Skin epidermis (tissue), 12 donors: ENCODE results near the gene RAVER1.
"Not testable (repeated sequence)": the region's sequence is repeated elsewhere in the genome, so short reads cannot be mapped to it uniquely, and the experiment has no call there.

Experiments used
- H3K27ac ChIP-seq, 21 experiments: fragments of 200-600 bp; sonication (generic) in 11 of 21; one replicate each; pipeline ENCODE4 v1.5.0; 2020; ENCODE audit warnings: mild to moderate bottlenecking in 3 of 21, inconsistent platforms in 2 of 21, moderate library complexity in 2 of 21
- H3K4me3 ChIP-seq, 7 experiments: fragments of 200-600 bp; sonication (generic) in 2 of 7; one replicate each; pipeline ENCODE4 v1.5.0; 2020; ENCODE audit warnings: inconsistent platforms in 2 of 7, mild to moderate bottlenecking in 2 of 7, moderate library complexity in 1 of 7

The RAVER1 gene, protein sequence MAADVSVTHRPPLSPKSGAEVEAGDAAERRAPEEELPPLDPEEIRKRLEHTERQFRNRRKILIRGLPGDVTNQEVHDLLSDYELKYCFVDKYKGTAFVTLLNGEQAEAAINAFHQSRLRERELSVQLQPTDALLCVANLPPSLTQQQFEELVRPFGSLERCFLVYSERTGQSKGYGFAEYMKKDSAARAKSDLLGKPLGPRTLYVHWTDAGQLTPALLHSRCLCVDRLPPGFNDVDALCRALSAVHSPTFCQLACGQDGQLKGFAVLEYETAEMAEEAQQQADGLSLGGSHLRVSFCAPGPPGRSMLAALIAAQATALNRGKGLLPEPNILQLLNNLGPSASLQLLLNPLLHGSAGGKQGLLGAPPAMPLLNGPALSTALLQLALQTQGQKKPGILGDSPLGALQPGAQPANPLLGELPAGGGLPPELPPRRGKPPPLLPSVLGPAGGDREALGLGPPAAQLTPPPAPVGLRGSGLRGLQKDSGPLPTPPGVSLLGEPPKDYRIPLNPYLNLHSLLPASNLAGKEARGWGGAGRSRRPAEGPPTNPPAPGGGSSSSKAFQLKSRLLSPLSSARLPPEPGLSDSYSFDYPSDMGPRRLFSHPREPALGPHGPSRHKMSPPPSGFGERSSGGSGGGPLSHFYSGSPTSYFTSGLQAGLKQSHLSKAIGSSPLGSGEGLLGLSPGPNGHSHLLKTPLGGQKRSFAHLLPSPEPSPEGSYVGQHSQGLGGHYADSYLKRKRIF

DNA sequence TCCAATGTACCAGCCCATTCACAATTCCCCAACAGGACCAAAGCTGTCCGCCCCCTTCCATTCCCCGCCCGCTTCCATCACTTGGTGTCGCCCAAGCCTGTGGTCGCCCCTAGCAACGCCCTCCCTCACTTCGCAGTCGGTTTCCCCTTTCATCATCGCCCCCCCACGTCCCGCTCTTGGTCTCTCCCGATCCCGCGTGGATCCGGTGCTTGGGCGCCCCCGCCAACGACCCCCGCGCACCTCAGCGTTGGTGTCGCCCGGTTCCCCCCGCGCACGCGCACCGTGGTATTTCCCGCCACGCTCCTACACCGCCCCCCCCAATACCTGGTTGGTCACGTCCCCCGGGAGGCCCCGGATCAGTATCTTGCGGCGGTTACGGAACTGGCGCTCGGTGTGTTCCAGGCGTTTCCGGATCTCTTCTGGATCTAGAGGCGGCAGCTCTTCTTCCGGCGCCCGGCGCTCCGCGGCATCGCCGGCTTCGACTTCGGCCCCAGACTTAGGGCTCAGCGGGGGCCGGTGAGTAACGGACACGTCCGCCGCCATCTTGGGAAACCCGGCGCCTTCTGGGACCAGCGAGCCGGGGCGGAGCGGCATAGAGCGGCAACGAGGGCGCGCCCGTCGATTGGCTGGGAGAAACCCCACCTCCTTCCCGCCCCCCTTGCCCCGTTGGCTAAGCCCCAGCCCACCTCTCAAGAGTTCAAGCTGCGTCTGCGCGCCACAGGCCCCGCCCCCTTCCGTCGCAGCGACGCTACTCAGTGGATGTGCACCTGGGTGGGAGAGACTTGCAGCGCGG is at the start of gene RAVER1:
TSS of gene RAVER1 (minus strand) at position 565 of the 793 bp plus-strand sequence. CDS start at position 543, 22 bp downstream.
- Histone ChIP-seq H3K27ac (peak within 1 kb of the TSS; percentile 50 to 93 (median 82)), H3K4me3 (peak within 1 kb of the TSS; percentile 53 to 86 (median 79))

DNA sequence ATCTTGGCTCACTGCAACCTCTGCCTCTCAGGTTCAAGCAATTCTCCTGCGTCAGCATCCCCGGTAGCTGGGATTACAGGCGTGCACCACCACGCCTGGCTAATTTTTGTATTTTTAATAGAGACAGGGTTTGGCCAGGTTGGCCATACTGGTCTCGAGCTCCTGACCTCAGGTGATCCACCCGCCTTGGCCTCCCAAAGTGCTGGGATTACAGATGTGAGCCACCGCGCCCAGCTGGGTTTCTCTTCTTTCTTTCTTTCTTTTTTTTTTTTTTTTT is 49.8 kb upstream of the RAVER1 start:
- not testable (repeated sequence) for H3K27ac ChIP-seq, H3K4me3 ChIP-seq

DNA sequence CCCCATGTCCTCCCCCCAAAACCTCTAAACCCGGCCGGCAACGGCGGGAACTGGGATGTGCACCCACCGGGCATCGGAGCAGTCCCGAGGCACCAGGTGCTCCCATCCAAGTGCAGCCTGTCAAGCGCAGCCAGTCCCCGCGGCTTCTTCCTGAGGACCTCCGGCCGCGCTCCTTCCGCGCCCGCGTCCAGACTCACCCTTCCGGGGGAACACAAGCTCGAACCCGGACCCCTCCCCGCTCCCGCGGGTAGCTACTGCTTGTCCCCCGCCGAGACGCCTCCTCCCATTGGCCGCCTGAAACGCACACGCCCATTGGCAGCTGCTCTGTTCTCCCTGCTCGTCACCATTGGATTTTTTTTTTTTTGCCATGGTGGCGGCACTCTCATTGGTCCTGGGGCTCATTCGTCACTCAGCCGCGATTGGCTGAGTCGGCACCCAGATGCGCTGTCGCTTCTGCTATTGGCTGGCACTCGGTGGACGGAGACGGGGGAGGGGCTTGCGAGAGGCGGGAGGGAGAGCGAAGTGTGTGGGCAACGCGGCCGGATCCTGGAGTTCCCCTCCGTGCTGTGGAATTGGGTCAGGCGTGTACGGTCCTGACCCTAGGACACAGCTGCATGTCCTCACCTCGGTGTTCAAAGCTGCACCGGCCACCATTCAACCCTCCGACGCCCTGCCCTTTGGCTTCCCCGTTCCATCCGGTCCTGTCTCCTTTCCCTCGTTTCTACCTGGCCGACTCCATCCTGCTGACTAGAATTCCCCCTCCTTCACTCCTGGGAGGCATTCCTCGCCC is 47.2 kb upstream of the RAVER1 start, which contains the start of gene TYK2:
TSS of gene TYK2 (minus strand) at position 260 of the 790 bp plus-strand sequence. CDS start 2,166 bp downstream, outside the sequence.
- Histone ChIP-seq H3K27ac (peak within 1 kb of the TSS; percentile 63 to 96 (median 88)), H3K4me3 (peak within 1 kb of the TSS; percentile 63 to 93 (median 79))

DNA sequence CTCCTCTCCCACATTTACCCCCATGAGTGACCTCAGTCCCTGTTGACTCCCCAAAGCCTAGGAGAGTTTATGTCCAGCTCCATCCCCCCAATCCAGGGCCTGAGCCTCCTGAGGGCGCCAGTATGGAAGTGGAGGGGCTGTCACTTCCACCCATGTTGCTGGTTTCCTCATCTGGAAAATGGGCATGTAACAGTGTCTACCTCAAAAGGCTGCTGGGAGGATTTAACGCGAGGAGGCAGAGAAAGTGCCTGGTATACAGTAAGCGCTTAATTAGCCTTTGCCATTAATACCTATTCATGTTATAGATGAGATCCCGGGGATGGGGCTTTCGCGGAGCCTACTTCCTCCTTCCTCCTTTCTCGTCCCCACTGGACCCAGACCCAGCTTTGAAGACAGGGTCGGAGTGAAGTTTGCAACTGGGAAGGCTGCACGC is 46.6 kb upstream of the RAVER1 start:
- Histone ChIP-seq H3K4me3 (peak overlapping the region; percentile 63 to 93 (median 79)), H3K27ac (peak overlapping the region; percentile 63 to 96 (median 88))

DNA sequence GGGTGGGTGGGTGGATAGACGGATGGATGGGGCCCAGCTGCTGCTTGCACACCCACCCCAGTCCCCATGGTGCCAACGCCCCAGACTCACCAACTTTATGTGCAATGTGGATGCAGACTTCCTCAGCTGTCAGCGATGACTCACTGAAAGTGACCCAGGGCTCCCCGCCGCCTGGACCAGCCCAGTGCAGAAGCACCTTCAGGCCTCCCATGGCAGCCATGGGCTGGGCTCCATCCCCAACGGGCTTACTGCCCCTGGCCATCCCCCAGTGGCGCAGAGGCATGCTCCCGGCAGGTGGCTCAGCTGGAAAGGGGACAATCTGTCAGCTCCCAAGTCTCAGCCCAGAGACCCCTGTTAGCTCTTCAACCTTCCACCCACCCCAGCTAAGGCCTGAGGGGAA is 44.8 kb upstream of the RAVER1 start:
- H3K4me3 ChIP-seq = no peak overlapping the region
- no peak overlapping the region for H3K27ac ChIP-seq

DNA sequence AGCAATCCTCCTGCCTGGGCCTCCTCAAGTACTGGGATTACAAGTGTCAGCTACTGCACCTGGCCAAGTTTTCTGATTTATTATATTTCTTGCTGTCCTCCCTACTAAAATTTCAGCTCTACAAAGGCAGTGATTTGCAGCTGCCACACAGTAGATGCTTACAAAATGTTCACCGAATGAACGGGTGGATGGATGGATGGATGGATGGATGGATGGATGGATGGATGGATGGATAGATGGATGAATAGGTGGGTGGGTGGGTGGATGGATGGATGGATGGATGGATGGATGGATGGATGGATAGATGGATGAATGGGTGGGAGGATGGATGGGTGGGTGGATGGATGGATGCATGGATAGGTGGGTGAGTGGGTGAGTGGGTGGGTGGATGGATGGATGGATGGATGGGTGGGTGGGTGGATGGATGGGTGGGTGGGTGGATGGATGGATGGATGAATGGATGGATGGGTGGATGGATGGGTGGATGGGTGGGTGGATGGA is 43.9 kb upstream of the RAVER1 start:
- not testable (repeated sequence) for H3K4me3 ChIP-seq, H3K27ac ChIP-seq

DNA sequence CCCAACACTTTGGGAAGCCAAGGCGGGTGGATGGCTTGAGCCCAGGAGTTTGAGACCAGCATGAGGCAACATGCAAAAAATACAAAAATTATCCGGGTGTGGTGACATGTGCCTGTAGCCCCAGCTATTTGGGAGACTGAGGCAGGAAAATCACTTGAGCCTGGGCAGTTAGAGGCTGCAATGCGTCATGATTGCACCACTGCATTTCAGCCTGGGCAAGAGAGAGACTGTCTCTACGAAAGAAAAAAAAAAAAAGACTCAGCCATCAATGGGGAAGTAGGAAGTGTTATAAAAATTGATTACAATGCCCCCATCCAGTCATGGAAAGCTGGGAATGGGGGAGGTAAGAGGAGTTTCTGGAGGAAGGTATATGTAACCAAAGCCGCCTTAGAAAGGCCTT is 41.6 kb upstream of the RAVER1 start:
- no peak overlapping the region for H3K27ac ChIP-seq
- H3K4me3 ChIP-seq = no peak overlapping the region

DNA sequence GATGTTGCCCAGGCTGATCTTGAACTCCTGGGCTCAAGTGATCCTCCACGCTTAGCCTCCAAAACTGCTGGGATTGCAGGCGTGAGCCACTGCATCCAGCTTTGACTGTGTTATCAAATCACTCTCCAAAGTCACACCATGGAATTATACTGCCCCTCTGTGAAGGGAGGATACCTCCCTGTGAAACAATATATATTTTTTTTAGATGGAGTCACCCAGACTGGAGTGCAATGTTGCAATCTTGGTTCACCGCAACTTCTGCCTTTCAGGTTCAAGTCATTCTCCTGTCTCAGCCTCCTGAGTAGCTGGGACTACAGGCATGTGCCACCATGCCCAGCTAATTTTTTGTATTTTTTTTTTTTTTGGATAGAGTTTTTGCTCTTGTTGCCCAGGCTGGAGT is 39.4 kb upstream of the RAVER1 start:
- Histone ChIP-seq H3K4me3 (no peak overlapping the region), H3K27ac (peak overlapping the region in 2 of 21 experiments; percentile 14 to 50)

DNA sequence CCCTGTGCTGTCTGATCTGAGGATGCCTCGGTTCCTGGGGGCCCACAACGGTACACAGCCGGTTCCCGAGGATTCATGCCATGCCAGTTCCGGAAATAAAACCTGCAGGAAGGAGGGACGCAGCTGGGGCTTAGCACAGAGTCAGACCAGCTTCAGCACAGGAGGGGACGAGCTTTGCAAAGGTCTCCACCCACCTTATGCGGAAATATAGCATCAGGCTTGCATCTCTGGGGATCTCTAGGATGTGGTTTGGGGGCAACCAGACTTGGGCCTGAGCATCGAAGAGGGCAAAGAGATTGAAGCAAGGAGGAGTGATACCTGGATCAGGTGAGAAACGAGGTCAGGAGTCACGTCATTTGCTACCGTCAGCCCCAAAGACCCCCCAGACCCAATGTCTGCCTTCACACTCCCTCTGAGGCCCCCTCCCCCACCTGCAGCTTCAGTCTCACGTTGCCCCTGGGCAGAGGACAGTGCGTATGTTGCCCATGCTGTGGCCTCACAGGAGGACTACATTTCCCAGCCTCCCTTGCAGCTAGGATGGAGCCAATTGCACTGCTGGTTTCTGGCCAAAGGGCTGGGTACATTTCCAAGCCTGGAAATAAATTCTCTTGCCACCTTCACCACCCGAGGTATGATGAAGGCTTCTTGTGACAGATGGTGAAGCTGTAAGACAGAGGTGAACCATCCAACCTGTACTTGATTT is 34.9 kb upstream of the RAVER1 start:
- Histone ChIP-seq H3K27ac (no peak overlapping the region), H3K4me3 (no peak overlapping the region)

DNA sequence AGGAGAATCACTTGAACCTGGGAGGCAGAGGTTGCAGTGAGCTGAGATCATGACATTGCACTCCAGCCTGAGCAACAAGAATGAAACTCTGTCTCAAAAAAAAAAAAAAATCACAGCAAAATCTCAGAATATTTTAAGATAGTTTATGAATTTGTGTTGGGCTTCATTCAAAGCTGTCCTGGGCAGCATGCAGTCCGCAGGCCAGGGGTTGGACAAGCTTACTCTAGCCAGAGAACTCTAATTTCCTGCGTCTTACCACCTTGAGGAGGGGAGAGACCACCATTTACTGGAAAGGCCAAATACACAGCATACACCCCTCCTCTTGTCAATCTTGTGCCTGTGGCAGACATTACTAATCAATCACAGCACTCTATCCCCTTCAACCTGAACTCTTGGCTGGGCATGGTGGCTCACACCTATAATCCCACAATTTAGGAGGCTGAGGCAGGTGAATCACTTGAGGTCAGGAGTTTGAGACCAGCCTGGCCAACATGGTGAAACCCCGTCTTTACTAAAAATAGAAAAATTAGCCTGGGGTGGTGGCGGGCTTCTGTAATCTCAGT is 33.7 kb upstream of the RAVER1 start:
- not testable (repeated sequence) for H3K27ac ChIP-seq, H3K4me3 ChIP-seq

DNA sequence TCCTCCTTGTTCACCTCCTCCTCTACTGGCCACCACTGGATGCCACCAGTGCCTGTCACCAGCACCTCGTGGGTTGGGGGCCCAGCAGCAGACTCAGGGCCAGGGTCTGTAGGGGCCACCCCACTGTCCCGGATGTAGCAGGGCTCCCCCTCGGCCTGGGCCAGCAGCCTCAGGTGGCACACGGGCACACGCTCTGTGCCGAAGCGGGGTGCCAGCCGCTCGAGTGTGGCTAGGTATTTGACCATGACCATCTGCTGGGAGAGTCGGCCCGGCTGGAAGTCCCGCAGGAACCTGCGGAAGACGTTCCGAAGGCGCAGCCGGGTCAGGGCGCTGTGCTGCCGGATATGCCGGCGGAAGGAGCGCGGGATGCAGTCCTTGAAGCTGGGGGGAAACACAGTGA is 32.2 kb upstream of the RAVER1 start:
- Histone ChIP-seq H3K4me3 (no peak overlapping the region), H3K27ac (no peak overlapping the region)

DNA sequence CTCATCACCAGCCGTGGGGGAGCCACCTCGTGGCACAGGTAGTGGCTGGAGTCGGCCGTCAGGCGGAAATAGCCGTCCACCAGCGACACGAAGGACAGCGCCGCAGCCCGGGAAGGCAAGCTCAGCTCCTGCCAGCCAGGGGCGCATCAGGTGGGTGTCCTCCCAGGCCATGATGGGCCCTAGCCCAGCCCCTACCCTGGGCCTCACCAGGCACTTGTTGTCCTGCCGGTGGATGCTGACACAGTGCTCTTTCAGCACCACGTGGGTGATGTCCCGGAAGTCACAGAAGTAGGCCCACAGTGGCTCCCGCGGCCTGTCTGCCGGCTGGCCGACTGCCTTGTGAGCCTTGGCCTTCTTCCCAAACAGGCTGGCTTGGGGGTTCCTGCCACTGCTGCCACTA is 31.3 kb upstream of the RAVER1 start:
- no peak overlapping the region for H3K4me3 ChIP-seq
- no peak overlapping the region for H3K27ac ChIP-seq

DNA sequence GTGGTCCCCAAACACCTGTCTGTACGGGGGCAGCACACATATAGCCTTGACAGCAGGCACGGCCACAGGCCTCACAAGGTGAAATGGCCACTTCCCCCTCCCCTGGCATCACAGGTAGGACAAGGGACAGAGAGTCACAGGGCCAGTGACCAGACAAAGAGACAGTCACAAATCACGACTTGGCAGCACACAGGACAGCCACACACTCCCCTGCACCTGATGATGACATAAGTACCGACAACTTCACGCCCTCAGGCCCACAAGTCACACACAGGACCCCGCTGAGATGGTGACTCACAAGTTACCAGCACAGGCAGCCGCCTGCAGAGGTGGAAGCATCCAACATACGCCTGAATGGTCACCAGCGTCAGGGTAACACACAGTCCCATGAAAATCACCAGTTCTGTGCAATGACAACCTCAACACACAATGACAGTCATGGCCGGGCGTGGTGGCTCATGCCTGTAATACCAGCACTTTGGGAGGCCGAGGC is 30.5 kb upstream of the RAVER1 start:
- Histone ChIP-seq H3K4me3 (no peak overlapping the region), H3K27ac (no peak overlapping the region)

DNA sequence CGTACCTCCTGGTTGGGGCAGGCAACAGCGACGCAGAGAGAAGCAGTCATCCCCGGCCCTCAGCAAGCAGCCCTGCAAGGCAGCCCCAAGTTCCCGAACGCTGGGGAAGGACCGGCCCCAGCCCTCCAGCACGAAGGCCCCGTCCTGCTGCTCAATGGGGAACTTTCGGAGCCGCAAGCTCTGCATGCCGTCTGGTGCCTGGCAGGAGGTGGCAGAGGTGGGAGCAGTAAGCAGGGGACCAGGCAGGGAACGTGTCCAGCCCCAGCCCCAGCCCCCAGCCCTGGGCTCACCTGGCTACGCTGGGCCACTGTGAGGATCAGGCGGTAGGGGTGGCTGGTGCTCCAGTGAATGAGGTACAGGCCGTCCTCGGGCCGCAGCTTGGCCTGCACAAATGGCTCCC is 28.9 kb upstream of the RAVER1 start:
- H3K4me3 ChIP-seq = no peak overlapping the region
- no peak overlapping the region for H3K27ac ChIP-seq

DNA sequence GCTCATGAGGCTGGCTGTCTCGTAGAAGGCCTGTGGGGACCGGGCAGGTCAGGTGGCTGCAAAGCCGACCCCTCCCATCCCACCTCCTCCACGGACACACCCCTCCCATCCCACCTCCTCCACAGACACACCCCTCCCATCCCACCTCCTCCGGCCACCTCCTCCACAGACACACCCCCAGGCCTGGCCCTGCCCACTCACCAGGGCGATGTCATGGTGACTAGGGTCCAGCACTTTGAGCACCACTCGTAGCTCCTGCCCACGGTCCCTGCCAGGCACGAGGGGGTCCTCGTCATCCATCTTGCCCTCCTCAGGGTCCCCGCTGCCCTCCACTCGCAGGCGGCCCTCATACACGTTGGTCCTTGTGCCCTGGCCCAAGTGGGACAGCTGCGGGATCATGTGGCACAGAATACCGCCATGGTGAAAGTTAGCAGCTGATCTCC is 28.3 kb upstream of the RAVER1 start:
- Histone ChIP-seq H3K4me3 (no peak overlapping the region), H3K27ac (no peak overlapping the region)

DNA sequence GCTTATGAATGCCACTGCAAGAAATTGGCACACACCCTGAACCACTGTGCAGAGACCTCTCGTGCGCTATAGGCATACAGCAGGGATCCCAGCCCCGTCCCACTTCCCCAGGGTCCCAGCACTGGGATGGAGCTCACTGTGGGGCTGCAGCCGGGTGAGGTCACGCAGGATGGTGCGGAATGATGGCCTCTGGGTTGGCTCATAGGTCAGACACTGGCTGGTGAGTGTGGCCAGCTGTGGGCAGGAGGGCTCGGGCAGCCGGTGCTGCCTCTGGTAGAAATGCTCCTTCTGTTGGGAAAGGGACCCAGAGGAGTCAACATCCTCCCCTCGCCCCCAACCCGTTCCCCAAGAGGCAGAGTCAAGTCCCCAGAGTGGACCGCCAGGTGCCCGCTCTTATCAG is 23.1 kb upstream of the RAVER1 start:
- no peak overlapping the region for H3K4me3 ChIP-seq

DNA sequence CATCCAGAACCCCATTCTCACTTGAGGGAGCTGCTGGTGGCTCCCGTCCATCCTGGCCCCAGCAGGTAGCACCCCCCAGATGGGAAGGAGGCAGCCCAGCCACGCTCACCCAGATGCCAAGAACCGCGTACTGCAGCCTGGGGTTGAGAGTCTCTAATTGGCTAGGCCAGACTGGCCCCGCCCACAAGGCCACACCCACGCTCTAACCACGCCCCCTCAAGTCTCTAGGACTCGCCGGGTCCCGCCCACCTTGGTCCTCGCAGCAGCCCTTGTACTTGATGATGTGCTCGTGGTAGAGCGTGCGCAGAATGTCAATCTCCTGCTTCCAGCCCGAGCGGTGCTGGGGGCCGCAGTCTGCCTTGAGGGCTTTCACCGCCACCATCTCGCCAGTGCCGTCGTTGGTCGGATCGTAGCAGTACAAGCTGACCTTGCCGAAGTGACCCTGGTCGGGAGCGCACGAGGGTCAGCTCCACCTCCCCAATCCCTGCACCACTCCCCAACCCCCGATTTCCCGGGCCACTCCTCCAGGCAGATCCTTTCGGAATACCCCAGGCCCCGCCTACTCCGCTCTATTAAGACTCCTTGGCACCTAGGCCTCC is 20.6 kb upstream of the RAVER1 start:
- H3K4me3 ChIP-seq = no peak overlapping the region
- H3K27ac ChIP-seq = no peak overlapping the region

More for the DNA sequence above, 23.1 kb upstream of the RAVER1 start:
- no peak overlapping the region for H3K27ac ChIP-seq
